K562 (cell line): ENCODE results near the gene PDE2A.

ENCODE experiments used
- CBX1 ChIP-seq: sonication (generic); IDR thresholded peaks from 2 replicates; pipeline ENCODE4 v1.6.1; 2016; ENCODE audit warnings: antibody characterized with exemption, low read depth, mild to moderate bottlenecking
- MED1 ChIP-seq: sonication (generic); formaldehyde crosslinking; IDR thresholded peaks from 2 replicates; pipeline ENCODE4 v1.8.1; 2023; ENCODE audit warnings: missing genetic modification reagents, borderline replicate concordance
- MYC ChIP-seq, 2 experiments: fragments of 250-450 bp in 1 of 2; sonication (Bioruptor Pico) in 1 of 2; IDR thresholded peaks; 2 replicates each; pipeline versions ENCODE4 v1.5.1 to v1.6.1; 2012 to 2021; ENCODE audit warnings: low read depth in 2 of 2, borderline replicate concordance in 1 of 2, improper control_type of control experiment in 1 of 2, low read length in 1 of 2, mild to moderate bottlenecking in 1 of 2, moderate library complexity in 1 of 2
- TRIM24 ChIP-seq, 2 experiments: fragments of 450-650 bp; IDR thresholded peaks; 2 replicates each; pipeline ENCODE4 v1.6.1; 2016
- ZNF639 ChIP-seq, 2 experiments: fragments of 200-800 bp in 1 of 2; sonication (Bioruptor generic) in 1 of 2; sonication (generic) in 1 of 2; formaldehyde crosslinking in 1 of 2; IDR thresholded peaks in 1 of 2; conservative IDR thresholded peaks in 1 of 2; 2 replicates each; pipeline versions ENCODE4 v1.5.0 to v1.6.1; 2016 to 2020; ENCODE audit warnings: missing compliant biosample characterization in 1 of 2, missing genetic modification characterization in 1 of 2, missing genetic modification reagents in 1 of 2
- TF ChIP-seq, protein P1 (sequence below), 3 experiments: IDR thresholded peaks in 2 of 3; conservative IDR thresholded peaks in 1 of 3; 2 replicates each; pipeline ENCODE4 v1.5.1; 2011 to 2012; ENCODE audit warnings: low read length in 3 of 3, mild to moderate bottlenecking in 3 of 3, control low read depth in 2 of 3, improper control_type of control experiment in 1 of 3, inconsistent platforms in 1 of 3, low read depth in 1 of 3, mixed read lengths in 1 of 3, moderate library complexity in 1 of 3; ENCODE audit not compliant: insufficient read depth in 2 of 3

DNA sequence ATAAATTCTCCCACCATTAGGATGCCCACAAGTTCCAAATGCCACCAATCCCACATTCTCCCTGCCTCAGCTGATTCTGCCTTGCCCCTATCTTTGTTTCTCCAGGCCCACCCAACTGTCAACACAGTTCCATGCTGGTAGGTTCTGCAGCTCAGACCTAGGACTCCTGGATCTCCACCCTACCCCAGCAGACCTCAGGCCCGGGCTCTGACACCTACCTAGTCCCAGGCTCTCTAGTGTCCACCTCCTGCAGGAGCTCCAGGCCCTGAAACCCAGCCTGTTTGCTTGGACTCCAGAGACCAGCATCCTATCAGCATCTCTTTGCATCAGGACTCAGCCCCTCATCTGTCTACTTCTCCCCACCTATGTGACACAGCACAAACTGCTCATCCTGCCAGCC is 86.5 kb downstream of the PDE2A start:
- TF ChIP-seq MED1 (CRISPR knock-in tag), result no peak
- no peak for TF ChIP-seq TRIM24 (IDR thresholded peaks at IDR 0.05)
- no peak for TF ChIP-seq ZNF639 (CRISPR knock-in tag; conservative IDR thresholded peaks at IDR 0.05 in 1 of 2, IDR thresholded peaks at IDR 0.05 in 1 of 2)
- TF ChIP-seq, protein P1, sequence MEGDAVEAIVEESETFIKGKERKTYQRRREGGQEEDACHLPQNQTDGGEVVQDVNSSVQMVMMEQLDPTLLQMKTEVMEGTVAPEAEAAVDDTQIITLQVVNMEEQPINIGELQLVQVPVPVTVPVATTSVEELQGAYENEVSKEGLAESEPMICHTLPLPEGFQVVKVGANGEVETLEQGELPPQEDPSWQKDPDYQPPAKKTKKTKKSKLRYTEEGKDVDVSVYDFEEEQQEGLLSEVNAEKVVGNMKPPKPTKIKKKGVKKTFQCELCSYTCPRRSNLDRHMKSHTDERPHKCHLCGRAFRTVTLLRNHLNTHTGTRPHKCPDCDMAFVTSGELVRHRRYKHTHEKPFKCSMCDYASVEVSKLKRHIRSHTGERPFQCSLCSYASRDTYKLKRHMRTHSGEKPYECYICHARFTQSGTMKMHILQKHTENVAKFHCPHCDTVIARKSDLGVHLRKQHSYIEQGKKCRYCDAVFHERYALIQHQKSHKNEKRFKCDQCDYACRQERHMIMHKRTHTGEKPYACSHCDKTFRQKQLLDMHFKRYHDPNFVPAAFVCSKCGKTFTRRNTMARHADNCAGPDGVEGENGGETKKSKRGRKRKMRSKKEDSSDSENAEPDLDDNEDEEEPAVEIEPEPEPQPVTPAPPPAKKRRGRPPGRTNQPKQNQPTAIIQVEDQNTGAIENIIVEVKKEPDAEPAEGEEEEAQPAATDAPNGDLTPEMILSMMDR (IDR thresholded peaks at IDR 0.05 in 2 of 3, conservative IDR thresholded peaks at IDR 0.05 in 1 of 3; ENCODE audit: insufficient read depth in 2 of 3, low read depth in 1 of 3, low read length in 3 of 3), result no peak
- no peak for TF ChIP-seq MYC (IDR thresholded peaks at IDR 0.05; ENCODE audit: low read depth, low read length)
- no peak for TF ChIP-seq MYC (CRISPR knock-in tag; IDR thresholded peaks at IDR 0.05; ENCODE audit: borderline replicate concordance, low read depth)
- TF ChIP-seq CBX1, result no peak
